ENCODE data around the gene ACY1.
"Not testable (repeated sequence)": the region's sequence is repeated elsewhere in the genome, so short reads cannot be mapped to it uniquely, and the experiment has no call there.

ACY1 gene

DNA sequence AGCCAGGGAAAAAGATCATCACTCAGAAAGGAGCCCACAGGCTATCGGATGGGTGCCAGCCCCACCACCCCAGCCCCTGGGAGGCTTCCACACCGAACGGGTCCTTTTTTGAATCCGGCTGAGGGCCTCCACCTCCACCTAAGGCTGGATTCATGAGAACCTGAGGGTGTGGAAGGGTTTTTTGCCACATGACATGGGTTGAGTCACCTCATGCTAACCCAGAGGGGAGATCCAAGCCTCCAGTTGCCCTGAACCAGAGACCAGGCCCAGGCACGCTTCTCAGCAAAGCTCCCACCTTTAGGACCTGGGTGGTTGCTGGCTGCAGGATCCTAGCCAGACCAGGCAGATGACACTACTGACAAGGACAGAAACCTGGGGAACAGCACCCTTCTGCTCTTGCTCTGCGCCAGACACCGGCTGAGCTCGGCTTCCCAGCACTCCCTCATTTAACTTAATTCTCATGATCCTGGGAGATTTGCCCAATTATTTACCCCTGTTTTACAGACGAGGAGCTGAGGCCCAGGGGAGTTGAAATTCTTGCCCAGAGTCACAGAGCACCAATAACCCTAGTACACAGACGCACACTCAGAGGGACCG, 47.5 kb downstream of the ACY1 start:
- no peak for DNase-seq

DNA sequence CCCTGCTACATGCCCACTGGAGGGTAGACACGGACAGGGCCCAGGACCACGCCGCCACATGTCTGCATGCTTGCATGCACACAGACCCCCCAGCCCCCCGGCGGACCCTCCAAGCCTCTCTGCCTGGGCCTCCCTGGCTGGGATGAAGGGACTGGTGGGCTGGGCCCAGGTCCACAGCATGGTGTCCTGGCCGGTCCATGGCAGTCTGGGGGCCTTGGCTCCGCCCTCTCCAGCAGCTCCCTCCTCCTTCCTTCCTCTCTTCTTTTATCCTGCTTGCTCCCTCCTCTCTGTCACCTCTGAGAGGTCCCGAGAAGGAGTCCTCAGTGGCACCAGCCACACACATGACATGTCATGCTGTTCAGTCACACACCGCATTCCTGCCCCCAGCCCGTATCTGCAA, 48.6 kb downstream of the ACY1 start:
- no peak for DNase-seq

DNA sequence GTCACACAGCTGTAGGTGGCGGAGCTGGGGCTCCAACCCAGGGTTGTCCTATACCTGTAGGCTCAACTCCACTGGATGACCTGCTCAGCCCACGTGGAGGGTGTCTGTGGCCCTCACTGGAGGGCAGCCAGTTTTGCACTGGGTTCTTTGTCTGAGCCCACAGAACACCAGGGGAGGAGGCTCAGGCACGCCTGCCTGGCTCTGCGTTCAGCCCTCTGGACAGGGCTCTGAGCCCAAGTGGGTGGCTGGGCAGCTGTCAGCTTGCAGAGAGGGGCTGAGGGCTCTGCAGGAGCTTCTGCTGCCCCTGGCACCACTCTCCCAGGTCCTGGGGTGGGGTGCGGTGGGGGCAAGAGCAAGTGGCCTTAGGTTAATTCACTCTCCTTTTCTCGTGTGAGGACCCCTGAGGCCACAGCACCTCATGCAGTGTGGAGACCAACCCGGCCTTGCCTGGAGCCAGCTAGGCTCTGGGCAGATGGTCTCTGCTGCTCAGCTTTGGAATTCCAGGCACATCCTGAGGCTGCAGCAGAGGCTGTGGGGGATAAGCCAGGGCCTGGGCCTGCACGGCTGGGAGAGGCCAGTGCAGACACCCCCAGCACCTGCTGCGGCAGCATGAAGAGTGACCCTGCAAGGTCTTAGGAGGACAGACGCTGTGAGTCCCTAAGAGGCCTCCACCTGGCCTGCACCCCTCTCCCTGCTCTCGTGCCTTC, 49.5 kb downstream of the ACY1 start:
- DNase-seq: no peak

DNA sequence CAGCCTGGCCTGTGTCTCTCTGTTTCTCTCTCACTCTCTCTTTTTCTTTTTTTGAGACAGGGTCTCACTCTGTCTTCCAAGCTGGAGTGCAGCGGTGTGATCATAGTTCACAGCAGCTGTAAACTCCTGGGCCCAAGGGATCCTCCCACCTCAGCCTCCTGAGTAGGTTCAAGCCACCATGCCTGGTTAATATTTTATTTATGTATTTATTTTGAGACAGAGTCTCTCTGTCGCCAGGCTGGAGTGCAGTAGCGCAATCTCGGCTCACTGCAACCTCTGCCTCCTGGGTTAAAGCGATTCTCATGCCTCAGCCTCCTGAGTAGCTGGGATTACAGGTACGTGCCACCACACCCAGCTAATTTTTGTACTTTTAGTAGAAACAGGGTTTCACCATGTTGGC, 50.4 kb downstream of the ACY1 start:
- DNase-seq: not testable (repeated sequence)

DNA sequence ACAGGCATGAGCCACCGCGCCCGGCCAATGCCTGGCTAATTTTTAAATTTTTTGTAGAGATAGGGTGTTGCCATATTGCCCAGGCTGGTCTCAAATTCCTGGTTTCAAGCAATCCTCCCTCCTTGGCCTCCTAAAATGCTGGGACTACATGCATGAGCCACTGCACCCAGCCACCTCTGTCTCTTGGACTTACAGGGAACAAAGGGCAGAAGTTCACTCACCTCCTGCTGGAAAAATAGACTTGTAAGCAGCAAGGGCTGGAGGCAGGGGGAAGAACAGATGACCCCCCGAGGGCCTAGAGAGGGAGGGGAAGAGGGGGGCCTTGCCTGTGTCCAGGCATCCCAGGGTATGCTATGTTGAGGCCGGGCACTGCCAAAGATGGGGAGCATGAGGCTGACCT, 50.9 kb downstream of the ACY1 start:
- no peak for DNase-seq

DNA sequence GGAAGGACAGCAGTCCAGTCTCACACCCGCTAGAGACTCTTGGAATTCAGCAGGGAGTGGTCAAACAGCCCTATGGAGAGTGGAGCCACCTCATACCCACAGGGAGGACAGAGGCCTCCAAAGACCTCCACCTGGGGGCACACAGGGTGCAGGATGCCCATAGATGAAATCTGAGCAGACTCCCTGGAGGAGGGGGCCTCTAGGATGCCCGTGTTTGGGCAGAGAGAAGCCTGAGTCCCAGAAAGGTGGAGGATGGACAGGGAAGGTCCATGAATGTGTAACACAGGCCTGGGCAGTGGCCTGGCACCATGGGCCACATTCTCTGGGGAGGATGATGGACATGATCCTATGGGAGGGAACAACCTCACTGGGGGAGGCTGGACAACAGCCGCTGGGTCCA, 51.3 kb downstream of the ACY1 start:
- no peak for DNase-seq

DNA sequence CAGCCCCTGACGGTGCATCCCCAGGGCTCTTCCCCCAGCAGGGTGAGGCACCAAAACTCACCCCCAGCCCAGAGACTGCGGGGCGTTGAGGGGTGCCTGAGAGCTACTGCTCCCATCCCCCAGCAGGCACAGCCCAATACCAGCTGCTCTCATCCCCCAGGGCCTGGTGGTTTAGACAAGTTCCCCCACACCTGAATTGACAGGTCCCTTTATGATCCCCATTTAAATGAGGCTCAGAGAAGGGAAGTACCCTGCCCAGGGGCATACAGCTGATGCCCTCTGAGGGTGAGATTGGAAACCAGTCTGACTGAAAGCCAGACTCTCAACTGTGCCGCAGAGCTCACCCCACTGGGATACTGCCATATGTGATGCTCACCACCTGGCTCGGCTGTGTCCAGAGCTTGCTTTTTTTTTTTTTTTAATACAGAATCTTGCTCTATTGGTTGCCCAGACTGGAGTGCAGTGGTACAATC, 52.9 kb downstream of the ACY1 start:
- DNase-seq: no peak

DNA sequence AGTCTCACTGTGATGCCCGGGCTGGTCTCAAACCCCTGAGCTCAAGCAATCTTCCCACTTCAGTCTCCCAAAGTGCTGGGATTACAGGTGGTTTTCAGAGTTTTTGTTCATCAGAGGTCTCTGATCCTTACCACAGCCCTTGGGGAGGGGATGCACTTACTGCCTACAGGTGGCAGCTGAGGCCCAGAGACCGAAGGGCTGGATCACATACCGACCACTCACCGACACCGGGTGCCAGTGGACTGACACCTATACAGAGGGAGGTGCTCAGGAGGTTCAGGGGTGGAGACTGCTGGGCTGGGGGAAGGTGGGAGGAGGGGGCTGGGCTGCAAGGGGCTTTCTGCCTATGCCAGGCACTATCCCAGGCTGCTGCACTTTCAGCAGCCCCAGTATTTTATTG, 53.5 kb downstream of the ACY1 start:
- no peak for DNase-seq

DNA sequence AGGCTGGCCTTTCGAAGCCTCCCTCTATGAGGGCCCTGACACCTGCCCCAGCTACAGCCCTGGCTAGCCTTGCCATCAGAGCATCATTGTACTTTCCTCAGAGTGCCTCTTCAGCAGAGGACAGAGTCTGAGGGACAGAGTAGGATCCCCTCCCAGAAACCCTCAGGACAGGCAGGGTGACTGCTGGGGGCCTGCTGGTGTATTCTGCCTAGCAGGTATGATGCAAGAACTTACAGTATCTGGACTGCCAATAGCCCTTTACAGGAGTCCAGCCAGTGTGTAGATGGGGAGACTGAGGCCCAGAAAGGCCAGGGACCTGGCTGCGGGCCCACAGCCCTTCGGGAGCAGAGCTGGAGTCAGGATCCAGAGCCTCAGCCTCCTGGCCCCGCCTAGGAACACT, 54.0 kb downstream of the ACY1 start:
- DNase-seq: no peak

DNA sequence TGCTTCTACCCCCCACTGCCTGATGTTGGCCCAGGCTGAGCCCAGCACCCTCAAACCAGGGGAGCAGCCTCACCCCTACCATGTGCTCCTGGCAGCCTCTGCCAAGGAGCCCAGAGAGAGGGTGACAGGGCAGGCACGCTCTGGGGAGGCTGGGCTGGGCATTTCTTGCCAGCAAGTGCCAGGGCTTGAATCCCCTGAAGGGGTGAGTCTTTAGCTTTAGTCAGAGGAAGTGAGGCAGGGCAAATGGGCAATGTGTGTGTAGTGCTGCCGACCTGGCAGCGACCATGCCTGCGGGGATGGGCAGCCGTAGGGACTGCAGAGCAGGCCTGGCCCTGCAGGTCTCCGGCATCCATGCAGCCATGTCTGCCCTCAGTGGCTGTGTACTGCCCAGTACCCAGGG, 54.9 kb downstream of the ACY1 start:
- no peak for DNase-seq

Data from NCI-H1048 (cell line).